IPS-20b (cell line): ENCODE results near the gene MEIS3.

ENCODE experiments used
- H3K27ac ChIP-seq: one replicate; pipeline ENCODE4 v1.5.1; 2013; ENCODE audit warnings: low read length
- H3K27me3 ChIP-seq: 2 replicates; pipeline ENCODE4 v1.6.1; 2013; ENCODE audit warnings: mild to moderate bottlenecking, low read length, inconsistent platforms; ENCODE audit not compliant: insufficient read depth
- H3K36me3 ChIP-seq: 2 replicates; pipeline ENCODE4 v1.6.1; 2013; ENCODE audit warnings: low read depth, mild to moderate bottlenecking, inconsistent platforms, low read length, moderate library complexity; ENCODE audit not compliant: insufficient read depth
- H3K4me1 ChIP-seq: 2 replicates; pipeline ENCODE4 v1.6.1; 2013; ENCODE audit warnings: mild to moderate bottlenecking, control low read depth, inconsistent platforms, low read length, moderate library complexity; ENCODE audit not compliant: insufficient read depth
- H3K4me3 ChIP-seq: 2 replicates; pipeline ENCODE4 v1.5.1; 2013; ENCODE audit warnings: mild to moderate bottlenecking, low read length, inconsistent platforms
- H3K9ac ChIP-seq: 2 replicates; pipeline ENCODE4 v1.6.1; 2013; ENCODE audit warnings: low read depth, mild to moderate bottlenecking, inconsistent platforms, low read length, moderate library complexity
- H3K9me3 ChIP-seq: 2 replicates; pipeline ENCODE4 v1.6.1; 2013; ENCODE audit warnings: mild to moderate bottlenecking, low read depth, low read length, inconsistent platforms; ENCODE audit not compliant: insufficient read depth

Gene MEIS3

DNA sequence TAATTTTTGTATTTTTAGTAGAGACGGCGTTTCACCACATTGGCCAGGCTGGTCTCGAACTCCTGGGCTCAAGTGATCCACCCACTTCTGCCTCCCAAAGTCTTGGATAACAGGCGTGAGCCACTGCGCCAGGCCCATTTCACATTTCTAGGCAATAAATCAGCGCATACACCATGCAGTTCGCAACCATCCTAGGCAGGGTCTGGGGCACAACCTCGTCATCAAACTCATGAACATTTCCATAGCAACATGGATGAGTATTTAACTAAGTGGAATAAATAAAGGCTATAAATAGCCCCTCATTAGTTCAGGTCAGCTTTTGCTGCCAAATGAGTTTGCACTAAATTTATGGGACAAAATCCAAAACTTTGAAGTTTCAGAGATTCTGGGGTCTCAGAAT is 8.2 kb downstream of the MEIS3 start:
- Histone ChIP-seq H3K9me3 (no peaks in the 10 kb centered on the region), H3K27ac (no peak overlapping the region), H3K4me1 (no peaks in the 10 kb centered on the region), H3K9ac (no peak overlapping the region), H3K27me3 (peaks cover 6% of the 10 kb centered on the region; the same call in 1 of the 2 replicates), H3K36me3 (peaks cover 6% of the 10 kb centered on the region; the same call in 1 of the 2 replicates), H3K4me3 (no peak overlapping the region)

DNA sequence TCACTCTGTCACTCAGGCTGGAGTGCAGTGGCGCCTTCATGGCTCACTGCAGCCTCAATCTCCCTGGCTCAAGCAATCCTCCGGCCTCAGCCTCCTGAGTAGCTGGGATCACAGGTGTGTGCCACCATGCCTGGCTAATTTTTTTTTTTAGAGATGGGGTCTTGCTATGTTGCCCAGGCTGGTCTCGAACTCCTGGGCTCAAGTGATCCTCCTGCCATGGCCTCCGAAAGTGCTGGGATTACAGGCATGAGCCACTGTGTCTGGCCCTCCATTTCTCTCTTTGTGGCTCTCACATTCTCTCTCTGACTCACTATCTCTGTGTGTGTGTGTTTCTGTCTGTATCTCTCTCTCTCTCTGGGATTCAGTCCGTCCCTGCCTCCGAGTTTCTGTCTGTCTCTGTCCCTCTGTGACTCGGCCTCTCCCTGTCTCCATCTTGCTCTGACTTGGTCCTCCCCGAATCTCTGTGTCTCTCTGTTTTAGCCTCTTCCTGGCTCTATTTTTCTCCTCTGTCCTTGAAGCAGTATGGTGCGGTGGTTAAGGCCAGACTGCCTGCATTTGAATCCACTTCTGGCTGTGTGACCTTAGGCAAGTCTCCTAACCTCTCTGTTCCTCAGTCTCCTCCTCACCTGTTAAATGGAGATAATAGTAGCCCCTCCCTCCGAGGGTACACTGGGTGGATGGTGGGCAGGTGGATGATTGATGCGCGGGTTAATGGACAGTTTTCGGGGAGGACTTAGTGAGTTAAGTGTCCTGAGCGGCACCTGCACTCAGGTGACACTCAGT is 11.0 kb downstream of the MEIS3 start:
- Histone ChIP-seq H3K9me3 (no peaks in the 10 kb centered on the region), H3K36me3 (no peaks in the 10 kb centered on the region), H3K27ac (no peak overlapping the region), H3K4me1 (no peaks in the 10 kb centered on the region), H3K27me3 (no peaks in the 10 kb centered on the region; the same call in 1 of the 2 replicates), H3K4me3 (no peak overlapping the region), H3K9ac (no peak overlapping the region)

DNA sequence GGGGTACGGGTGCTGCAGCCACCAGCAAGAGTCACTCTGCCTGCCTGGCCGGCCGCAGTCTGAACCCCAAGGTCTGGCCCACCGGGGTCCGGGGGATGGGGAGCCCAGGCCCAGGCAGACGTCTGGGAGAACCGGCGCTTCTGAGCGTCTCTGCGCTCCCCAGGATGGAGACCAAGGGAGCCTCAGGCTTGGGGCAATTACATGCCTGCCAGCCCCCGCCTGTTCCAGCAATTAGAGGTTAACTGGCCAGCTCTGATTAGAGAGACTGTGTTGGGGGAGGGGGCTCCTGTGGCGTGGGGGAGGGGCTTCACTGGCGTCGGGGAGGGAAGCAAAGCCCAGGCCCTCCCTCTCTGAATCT is 11.9 kb downstream of the MEIS3 start:
- Histone ChIP-seq H3K4me3 (peak overlapping the region; percentile 73; the same call in 1 of the 2 replicates), H3K4me1 (no peaks in the 10 kb centered on the region), H3K27ac (no peak overlapping the region), H3K36me3 (no peaks in the 10 kb centered on the region), H3K9me3 (no peaks in the 10 kb centered on the region), H3K27me3 (no peaks in the 10 kb centered on the region; the same call in 1 of the 2 replicates), H3K9ac (no peak overlapping the region)

DNA sequence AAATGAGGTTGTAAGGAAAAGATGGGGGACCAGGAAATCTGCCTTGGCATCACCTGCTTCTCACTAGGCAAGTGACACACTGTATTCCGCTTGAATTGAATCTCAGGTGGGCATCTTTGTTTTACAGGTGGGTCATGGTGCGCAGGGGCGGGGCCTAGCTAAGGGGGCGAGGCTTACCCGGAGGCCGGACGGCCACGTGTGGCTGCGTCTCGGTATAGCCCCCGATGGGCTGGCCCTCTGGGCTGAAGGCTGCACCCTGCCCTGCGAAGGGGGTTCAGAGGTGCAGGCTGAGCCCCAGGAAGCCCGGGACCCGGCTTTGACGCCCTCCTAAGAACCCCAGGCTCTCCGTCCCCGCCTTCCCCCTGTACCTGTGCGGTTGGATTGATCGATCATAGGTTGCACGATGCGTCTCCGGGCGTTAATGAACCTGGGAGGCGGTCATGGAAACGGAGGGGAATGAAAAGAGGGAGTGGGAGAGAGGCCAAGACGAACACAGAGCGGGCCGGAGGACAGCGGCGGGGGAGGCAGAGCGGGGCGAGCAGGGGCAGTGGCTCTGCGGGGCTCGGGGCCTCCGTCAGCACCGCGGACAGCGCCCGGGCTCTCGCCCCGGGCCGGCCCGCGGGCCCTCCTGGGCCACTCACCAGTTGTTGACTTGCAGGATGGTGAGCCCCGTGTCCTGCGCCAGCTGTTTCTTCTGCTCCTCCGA is 12.5 kb downstream of the MEIS3 start:
- H3K4me3 ChIP-seq, result peak overlapping the region; percentile 73; the same call in 1 of the 2 replicates
- no peaks in the 10 kb centered on the region; the same call in 1 of the 2 replicates for H3K27me3 ChIP-seq
- H3K36me3 ChIP-seq, result no peaks in the 10 kb centered on the region
- no peaks in the 10 kb centered on the region for H3K9me3 ChIP-seq
- H3K4me1 ChIP-seq, result no peaks in the 10 kb centered on the region
- H3K27ac ChIP-seq, result no peak overlapping the region
- H3K9ac ChIP-seq, result no peak overlapping the region

DNA sequence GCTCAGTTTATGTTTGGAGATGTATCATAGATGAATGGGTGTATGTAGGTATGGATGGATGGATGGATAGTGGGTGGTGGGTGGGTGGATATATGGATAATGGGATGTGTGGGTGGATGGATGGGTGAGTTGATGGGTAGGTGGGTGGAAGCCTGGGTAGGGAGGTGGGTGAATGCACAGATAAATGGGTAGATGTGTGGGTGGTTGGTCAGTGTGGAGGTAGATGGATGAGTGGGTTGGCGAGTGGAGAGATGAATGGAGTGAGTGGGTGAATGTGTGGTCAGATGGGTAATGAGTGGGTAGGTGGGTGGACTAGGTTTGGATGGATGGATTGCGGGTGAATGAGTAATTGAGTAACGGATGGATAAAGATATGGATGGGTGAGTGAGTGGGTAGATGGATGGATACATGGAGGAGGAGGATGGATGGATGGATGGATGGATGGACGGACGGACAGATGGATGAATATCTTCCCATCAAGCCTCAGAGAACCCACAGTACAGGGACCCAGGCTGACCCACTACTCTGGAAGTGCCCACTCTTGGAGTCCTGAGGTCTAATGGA is 13.4 kb downstream of the MEIS3 start:
- H3K4me1 ChIP-seq, result no peaks in the 10 kb centered on the region

DNA sequence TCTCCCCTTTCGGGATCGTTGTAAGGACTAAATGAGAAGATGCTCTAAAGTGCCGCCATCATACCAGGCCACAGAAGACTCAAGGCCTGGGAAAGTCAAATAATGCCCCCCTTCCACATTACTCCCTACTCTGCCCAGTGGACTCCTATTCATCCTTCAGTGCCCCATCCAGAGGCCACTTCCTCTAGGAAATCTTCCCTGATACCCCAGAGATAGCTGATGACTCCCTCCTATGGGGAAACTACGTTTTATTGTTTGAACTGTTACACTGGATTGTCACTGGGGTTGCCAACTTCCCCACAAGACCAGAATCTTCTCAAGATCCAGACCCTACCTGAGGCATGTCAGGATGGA is 14.2 kb downstream of the MEIS3 start:
- H3K36me3 ChIP-seq, result no peaks in the 10 kb centered on the region
- no peaks in the 10 kb centered on the region for H3K9me3 ChIP-seq
- H3K4me1 ChIP-seq, result no peaks in the 10 kb centered on the region
- no peaks in the 10 kb centered on the region; the same call in 1 of the 2 replicates for H3K27me3 ChIP-seq
- H3K9ac ChIP-seq, result no peak overlapping the region
- no peak overlapping the region for H3K4me3 ChIP-seq
- no peak overlapping the region for H3K27ac ChIP-seq

More for the DNA sequence above, 13.4 kb downstream of the MEIS3 start:
- H3K27me3 ChIP-seq, result no peaks in the 10 kb centered on the region; the same call in 1 of the 2 replicates
- H3K36me3 ChIP-seq, result no peaks in the 10 kb centered on the region
- no peak overlapping the region for H3K9ac ChIP-seq
- no peak overlapping the region for H3K27ac ChIP-seq
- no peak overlapping the region for H3K4me3 ChIP-seq
- no peaks in the 10 kb centered on the region for H3K9me3 ChIP-seq

DNA sequence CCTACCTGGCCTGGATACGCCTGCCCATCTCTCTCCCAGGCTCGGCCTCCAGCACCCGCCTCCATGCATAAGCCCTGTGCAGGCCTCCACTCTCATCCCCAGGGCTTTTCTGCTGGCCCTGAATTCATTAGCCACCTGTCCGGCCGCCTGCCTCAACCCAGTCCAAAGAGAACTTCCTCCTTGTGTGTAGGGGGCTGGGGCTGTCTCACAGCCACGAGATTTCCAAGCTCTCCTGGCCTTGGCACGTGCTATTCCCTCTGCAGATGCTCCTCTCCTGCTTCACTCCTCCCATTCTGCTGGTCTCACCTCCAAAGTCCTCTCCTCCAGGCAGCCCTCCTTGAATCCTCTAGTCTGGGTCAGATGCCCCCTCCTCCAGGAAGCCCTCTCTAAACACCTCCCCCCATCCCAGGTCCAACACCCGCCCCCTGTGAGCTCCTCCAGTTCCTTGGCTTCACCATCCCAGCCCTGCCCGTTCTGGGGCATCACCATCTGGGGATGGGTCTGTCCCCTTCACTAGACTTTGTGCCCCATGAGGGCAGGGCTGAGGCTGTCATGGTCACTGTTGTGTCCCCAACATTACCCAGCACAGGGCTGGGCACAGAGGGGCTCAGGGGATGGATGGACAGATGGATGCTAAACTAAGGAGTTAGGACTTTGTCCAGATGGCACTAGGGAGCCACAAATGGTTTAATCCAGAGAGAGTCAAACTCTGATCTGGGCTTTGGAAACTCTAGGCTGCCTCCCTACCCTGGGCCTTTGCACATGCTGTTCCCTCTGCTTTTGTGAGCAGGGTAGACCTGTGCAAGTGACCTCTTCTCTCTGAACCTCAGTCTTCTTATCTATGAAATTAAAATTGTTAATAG is 14.8 kb downstream of the MEIS3 start:
- Histone ChIP-seq H3K27me3 (no peaks in the 10 kb centered on the region; the same call in 1 of the 2 replicates), H3K36me3 (no peaks in the 10 kb centered on the region), H3K4me3 (no peak overlapping the region), H3K4me1 (no peaks in the 10 kb centered on the region), H3K27ac (no peak overlapping the region), H3K9ac (no peak overlapping the region), H3K9me3 (no peaks in the 10 kb centered on the region)

DNA sequence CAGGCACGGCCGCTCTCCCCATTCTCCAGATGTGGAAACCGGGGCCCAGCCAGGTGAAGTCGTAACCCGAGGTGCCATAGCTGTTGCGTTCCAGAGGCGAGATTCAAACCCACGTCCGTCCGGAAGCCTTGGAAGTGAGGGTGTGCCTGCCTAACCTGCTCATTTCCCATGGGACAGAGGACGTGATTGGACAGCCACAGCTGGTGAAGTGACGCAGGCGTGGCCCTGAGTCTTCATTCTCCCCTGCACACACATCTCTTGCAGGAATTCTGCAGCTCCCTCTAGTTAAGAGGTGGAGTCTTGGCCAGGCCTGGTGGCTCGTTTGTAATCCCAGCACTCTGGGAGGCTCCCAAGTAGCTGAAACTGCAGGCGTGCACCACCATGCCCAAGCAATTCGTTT is 16.8 kb downstream of the MEIS3 start:
- no peaks in the 10 kb centered on the region for H3K36me3 ChIP-seq
- no peak overlapping the region for H3K27ac ChIP-seq
- H3K4me3 ChIP-seq, result no peak overlapping the region
- H3K9me3 ChIP-seq, result no peaks in the 10 kb centered on the region
- H3K9ac ChIP-seq, result no peak overlapping the region
- H3K4me1 ChIP-seq, result peaks cover 6% of the 10 kb centered on the region; the same call in 1 of the 2 replicates
- H3K27me3 ChIP-seq, result no peaks in the 10 kb centered on the region

DNA sequence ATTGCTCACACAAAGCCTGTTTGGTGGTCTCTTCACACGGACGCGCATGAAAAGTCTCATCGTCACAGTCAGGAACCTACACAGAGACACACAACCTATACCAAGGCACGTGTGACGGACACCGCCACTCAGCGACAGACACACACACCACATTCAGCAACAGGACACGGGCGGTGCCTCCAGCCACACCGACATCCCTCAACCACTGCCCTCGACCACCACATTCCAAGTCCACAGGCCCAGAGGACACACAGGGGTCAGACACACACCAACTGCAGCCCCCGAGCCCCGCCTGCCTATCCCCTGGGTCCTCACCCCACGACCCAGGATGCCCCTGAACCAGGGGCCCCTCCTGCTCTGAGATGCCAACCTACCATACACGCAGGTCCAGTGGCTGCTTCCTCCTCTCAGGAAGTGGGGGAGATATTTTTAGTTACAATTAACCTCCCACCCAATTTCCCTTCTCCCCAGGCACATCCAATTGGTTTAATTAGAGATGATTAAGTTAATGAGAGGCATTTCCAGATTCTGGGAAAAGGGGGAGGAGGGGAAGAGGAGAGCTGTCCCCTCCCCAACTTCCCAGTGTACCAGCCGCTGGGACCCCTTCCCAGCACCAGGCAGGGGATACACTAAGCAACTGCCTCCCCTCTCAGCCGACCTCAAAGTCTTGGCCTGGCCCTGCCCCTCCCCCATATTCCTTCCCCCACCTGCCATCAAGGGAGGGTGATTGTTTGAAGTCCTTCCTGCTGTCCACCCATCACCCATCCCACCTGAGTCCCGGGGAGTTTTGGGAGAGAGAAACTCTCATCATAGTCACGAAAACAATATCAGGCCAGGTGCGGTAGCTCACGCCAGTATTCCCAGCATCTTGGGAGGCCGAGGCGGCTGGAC is 20.4 kb downstream of the MEIS3 start:
- H3K36me3 ChIP-seq, result no peaks in the 10 kb centered on the region
- no peak overlapping the region for H3K27ac ChIP-seq
- H3K27me3 ChIP-seq, result no peaks in the 10 kb centered on the region
- H3K9ac ChIP-seq, result peak overlapping the region; percentile 58; the same call in 1 of the 2 replicates
- peaks cover 6% of the 10 kb centered on the region; the same call in 1 of the 2 replicates for H3K4me1 ChIP-seq
- H3K4me3 ChIP-seq, result no peak overlapping the region
- no peaks in the 10 kb centered on the region for H3K9me3 ChIP-seq

DNA sequence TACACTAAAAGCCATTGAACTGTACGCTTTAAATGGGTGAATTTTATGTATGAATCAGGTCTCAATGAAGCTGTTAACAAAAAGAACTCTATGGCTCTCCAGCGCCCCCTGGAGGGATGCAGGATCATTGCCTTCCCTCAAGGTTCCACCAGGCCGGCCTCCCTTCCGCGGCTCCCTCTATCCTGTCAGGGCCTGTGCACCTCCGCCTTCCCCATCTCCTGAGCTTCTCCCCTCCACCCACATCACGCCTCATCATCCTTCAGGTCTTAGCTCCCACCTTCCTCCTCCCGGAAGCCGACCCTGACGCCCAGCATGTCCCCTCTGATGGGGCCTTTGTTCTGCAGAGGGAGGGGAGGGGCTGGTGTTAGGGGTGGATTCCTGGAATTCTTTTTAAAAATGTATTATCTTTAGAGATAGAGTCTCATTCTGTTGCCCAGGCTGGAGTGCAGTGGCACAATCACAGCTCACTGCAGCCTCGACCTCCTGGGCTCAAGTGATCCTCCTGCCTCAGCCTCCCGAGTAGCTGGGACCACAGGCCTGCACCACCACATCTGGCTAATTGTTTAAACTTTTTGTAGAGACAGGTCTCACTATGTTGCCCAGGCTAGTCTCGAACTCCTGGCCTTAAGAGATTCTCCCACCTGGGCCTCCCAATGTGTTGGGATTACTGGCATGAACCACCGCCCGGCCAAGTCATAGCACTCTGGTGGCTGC is 27.7 kb downstream of the MEIS3 start:
- no peaks in the 10 kb centered on the region for H3K9me3 ChIP-seq
- no peaks in the 10 kb centered on the region for H3K4me1 ChIP-seq
- no peak overlapping the region for H3K4me3 ChIP-seq
- H3K36me3 ChIP-seq, result no peaks in the 10 kb centered on the region
- no peaks in the 10 kb centered on the region for H3K27me3 ChIP-seq
- peak overlapping the region; percentile 20; the same call in 1 of the 2 replicates for H3K9ac ChIP-seq
- no peak overlapping the region for H3K27ac ChIP-seq
